Activated CD4-positive, CD25-positive, alpha-beta regulatory T cell treated with anti-CD3 and anti-CD28 coated beads, Interleukin-2, amount 50 U/mL, for 24 hours (primary cell): Measurements from ENCODE around the gene C9.
"Not testable (repeated sequence)": the region's sequence is repeated elsewhere in the genome, so short reads cannot be mapped to it uniquely, and the experiment has no call there.

Source experiments
- ATAC-seq, 2 donors: fragments of 150-1000 bp; cut with Tn5 transposase; one replicate each; pipeline ENCODE4 v1.10.0; 2021; ENCODE audit warnings: mild to moderate bottlenecking in 1 of 2, moderate library complexity in 1 of 2

The C9 gene

DNA sequence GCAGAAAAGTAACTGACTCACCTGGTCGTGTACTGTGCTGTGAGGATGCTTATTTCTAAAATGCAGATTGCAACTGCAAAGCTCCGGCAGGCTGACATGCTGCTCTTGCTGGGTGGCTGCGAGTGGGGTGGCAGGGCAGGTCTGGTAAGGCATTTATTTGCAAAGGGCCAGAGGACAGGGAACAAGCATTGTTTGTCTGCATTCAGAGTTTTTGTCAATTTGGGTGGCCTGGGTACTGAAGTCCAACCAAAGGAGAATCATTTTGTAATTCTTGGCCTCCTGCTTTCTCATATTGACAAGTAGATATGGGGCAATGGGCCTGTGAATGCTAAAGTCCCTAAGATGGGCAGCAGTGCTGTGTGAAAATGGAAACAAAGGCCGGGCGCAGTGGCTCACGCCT is at the start of gene C9:
Gene C9 (minus strand): TSS at position 129 of the 400 bp plus-strand sequence. CDS start 31 bp downstream, at position 98.
- ATAC-seq, result no peak

DNA sequence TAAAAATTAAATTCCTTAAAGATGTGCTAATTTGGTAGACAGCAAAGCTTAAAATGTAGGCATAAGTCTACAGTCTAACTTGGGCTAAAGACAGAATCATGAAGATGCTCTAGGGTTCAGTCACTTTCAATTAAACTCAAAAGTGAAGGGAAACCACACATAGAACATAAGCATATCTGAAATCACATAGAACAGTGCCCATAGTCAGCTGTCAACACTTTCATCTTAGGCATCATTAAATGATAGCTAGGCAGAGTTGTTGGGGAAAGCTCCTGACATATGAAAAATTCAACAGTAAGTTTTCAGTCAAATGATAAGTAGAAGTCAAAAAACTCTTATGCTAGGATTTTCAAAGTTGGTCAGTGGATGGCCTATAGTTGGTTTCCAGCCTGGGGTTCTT is 49.5 kb upstream of the C9 start:
- no peak for ATAC-seq

DNA sequence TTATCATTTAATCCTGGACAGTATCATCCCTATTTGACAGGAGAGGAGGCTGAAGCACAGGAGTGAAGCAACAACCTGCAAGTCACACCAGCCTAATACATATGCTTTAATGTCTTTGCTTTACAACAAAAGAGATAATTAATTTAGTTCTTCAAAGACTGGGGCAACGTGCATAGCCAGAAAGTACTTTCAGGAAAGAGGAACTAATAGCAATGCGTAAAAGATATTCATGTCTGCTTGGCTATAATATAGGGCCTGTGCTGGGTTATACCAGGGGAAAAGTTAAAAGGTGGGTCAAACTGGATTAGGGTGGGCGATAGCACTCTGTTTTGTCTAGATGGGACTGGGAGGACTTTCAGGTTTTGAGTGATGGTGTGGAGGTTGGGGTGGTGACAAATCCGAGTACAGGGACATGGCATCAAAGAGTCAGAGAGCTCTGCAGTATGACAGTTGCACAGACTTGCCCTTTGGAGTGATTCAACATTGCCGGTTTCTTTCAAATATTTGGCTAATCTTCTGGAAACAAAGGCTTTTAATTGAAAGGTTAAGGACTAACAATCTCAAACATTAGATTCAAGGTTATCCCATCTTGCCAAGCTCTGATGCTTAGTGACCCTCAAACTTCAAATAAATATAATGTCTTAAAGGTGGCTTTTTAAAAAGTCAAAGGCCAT is 48.6 kb upstream of the C9 start:
- ATAC-seq, result no peak

DNA sequence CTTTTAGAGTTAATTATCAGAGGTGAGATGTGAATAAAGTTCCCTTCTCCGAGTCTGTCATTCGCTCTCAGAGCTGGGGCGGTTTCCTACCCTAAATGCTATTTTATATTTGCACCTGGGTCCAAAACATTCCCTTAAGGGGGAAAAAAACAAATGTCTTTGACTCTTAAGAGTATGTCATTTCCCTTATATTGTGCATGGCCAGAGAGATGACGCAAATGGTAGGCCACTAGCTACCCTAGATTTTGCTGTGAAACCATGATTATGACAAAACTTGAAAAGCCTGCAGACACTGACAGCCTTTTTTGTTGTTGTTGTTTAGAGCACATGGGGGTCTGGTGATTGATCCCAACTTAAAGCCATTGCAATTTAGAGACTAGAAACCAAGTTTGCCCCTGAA is 47.7 kb upstream of the C9 start:
- ATAC-seq, result no peak

DNA sequence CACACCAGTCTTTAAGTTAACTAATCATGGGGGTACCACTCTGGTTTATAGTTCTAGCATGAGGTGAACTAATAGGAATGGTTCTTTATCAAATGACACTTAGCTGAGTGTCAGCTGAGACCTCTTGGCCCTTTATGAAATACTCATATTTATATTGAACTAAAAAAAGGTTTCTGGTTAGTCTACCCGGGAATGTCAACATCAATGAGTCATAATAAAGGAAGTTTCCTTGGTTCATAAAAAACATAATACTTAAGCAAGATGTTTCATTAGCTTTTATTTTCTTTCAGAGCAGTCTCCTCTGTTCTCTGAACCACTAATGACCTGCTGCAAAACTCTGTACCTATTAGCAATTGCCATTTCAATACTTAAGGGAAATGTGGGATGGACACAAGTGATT is 46.8 kb upstream of the C9 start:
- no peak for ATAC-seq

DNA sequence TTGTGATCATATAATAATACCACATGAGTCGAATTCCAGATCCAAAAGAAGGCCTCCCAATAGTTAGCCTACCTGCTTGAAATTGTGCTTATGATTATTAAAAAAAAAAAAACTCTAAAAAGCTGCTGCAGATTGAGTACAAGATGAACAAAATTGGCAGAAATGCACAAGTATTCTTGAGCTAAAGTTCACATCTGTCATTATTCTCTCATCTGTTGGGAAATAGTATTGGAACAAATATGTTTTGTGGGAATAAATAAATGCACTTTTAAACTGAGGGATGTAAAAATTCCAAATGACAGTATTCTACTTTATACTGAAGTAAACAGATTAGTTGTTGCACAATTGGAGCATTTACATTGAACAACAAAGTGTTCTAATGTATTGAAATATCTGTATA is 44.7 kb upstream of the C9 start:
- no peak for ATAC-seq

DNA sequence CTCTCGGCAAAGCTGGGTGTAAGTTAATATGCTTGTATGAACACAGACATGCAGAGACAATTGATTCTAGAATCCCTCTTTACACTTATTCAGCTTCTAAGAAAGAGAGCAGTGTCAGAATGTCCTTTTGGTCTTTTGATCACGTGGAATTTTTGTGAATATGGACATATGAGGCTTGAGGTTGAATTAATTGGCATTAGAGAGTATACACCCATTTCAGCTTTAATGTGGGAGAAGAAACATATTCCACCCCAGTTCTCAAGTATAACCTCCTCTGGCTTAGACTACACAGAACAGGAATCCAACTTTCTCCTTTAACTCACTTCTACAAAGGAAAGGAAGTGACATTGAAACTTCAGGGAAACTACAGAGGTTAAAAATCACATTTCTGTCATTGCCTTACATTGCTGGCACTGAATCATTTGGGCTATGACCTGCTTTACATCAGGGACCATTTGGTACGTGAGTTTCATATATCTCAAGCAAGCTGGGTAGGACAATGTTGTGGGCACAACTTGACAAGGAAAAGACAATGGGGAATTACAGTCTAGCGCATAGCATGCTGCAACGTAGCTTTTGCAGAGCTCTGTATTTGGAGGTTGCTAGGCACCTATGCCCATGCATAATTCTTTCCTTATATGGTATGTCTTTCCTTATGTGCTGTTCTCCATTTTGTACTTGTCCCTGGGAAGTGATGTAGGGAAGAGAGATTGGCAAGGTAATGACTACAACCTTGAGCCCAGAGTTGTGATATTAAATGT is 41.0 kb upstream of the C9 start:
- no peak for ATAC-seq

DNA sequence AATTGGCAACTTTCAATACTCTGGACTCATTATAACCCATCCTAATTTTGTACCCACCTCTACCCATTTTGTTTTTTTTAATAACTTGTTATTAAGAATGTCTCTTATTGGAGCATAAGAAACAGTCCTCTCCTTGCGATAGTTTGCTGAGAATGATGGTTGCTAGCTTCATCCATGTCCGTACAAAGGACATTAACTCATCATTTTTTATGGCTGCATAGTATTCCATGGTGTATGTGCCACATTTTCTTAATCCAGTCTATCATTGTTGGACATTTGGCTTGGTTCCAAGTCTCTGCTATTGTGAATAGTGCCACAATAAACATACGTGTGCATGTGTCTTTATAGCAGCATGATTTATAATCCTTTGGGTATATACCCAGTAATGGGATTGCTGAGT is 39.5 kb upstream of the C9 start:
- not testable (repeated sequence) for ATAC-seq

DNA sequence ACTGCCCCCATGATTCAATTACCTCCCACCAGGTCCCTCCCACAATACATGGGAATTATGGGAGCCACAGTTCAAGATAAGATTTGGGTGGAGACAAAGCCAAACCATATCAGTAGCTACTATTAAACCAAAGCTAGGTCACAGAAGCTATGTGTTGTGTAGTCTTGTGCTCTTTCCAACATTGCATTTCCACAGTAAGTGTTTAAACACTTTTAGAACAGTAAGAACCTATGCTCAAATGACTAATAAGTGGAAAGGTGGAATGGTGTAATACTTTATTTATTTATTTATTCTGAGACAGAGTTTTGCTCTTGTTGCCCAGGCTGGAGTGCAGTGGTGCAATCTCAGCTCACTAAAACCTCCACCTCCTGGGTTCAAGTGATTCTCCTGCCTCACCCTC is 37.8 kb upstream of the C9 start:
- not testable (repeated sequence) for ATAC-seq

DNA sequence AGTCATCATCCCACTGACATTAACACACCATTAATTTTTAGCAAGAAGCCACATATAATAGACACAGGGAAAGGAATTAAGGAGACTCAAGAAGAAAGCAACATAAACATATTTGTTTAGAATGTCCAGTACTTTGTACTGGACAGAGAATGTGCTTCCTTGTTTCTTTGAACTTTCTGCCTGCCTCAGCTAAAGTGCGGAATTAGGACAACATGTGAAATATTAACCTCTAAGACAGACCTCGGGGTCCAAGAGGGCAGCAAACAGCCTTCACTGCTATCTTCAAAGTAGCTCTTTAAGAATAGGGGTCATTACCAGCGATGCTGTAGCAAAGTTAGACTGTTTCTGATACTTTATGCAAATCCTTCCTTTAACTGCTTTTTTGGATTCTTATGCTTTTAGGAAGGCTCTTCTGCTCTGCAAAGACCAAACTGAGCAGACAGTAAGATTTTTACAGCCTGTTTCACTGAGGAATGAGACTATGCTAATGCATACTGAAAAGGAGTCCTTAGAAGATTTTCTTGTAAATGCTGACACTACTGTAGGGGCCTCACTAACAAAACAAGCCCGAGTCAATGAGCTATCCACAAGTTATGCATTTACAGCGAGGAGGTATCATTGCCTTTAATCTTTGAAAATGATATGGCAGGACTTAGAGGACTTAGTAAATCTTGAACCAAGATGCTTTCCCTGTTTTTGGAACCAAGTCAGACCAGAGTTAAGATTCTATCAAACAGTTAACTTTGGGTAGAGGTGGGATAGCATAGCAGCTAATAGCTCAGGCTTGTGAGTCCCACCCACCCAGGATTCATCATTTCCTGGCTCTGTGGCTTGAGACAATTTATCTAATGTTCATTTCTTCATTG is 36.7 kb upstream of the C9 start:
- no peak for ATAC-seq

DNA sequence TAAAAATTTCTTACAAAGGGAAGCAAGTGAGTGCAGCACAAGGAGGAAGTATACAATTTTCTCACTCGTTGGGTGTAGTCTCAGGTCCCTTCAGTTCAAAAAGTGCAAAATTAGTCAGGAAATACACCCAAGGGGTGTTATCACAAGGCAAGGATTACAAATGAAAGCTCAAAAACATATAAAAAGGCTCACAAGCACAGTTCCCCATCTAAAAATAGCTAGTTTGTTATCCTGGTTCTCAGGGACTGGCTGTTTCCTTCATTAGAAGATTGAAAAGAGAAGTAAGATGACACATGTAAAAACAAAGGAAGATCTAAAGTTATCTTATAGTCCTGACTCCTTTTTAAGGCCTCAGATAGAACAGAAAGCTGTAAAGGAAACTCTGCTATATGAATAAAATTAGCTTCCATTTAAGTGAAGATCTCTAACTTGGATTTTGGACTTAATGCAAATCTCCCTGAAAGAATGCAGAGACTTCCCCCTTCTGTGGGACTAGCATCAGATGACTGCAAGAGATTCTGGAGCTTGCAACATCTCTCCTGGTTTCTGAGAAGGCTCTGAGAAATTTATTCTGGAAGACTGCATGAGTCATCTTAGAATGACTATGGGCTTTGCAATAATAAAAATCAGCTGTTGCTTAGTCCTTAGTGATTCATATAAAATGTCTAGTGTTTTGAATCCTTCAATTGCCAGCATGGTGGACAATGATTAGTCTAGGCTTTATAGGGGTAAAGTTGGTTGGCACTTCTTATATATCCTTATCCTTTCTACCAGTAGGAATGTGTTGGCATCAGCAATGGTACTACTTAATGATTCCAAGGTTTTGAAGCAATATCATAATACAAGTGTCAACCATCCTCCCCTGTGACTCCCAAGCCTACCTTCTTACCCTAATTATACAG is 35.1 kb upstream of the C9 start:
- peak in 1 of 2 donors; percentile 33 for ATAC-seq

DNA sequence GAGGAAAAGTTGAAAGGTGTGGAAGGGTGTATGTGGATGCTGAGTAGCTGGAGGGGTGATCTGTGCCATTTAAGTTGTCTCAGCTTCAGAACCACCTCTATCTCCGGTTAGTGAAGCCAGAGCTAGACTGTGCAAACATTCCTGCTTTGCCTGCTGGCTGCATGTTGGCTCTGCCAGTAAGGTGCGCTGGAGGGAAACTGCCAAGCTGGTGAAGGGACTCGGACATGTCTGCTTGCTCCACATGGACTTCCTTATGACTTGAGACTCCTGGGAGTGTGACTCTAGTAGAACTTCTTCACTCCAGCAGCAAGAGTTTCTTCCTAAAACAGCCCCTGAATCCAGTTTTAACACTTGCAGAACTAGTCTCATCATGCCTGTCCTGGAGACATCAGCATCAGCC is 32.5 kb upstream of the C9 start:
- ATAC-seq, result no peak

DNA sequence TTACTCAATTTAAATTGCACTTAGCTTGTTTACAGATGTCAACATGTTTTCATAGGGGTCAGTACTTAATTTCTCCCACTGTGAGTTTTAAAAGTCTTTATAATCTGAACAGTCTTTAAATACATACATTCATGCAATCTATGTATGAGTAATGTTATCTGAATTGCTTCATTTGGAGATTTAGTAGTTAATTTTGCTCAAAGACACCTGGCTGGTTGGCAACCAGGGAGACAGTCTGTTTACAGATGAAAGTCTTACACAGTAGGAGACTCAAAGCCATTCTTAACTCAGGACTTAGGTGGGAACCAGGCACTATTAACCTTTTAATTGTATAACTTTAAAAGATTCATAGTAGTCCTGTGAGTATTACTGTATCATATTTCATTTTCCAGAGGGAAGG is 31.2 kb upstream of the C9 start:
- ATAC-seq, result no peak

DNA sequence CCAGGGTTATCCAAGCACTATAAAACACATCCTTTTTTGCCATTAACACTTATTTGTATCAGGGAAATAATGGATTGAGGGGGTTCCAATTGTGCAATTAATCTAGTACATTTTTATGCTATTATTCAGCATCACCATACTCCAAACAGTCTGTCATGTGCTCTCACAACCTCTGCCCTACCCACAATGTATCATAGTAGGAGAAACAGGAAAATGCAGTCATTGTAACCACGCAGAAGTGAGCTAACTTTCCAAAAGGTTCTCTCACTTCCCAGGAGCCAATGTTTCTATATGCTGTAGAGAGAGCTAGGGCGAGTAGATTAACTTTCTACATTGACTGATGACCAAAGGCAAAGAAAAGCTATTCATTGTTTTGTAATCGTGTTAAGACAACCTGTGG is 30.7 kb upstream of the C9 start:
- ATAC-seq, result no peak

DNA sequence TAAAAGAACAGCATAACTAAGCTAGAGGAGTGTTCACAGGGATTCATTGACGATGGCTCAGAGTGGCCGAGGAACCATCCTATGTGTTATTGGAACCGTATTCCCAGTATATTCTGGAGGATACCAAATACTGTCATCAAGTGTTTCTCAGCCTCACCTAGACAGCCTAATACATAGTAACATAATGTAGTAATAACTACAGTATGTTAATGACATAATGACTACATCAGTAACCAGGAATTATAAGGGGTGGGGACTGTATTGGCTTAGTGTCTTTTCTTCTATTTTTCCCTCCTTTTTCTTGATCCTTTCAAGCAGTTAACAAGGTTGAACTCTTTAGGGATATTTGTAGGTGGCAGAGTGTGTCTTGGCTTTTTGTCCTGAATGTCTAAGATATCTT is 26.6 kb upstream of the C9 start:
- ATAC-seq, result no peak

DNA sequence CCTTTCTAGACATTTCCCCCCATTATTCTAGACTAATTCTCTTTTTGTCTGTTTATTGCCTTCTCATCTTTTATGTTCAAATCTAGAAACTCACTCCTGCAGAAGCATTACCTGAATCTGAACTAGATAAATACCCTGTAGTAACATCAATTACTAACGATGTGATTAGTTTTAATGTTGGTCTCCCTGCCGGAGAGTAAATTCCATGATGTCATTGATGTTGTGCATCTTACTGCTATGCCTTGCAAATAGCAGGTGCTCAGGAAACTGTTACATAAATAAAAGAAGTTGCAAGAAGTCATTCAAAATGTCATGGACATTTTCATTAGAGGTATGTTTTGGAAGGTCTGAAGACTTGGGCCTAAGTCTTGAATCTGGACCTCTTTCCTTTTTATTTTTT is 23.0 kb upstream of the C9 start:
- ATAC-seq, result no peak

DNA sequence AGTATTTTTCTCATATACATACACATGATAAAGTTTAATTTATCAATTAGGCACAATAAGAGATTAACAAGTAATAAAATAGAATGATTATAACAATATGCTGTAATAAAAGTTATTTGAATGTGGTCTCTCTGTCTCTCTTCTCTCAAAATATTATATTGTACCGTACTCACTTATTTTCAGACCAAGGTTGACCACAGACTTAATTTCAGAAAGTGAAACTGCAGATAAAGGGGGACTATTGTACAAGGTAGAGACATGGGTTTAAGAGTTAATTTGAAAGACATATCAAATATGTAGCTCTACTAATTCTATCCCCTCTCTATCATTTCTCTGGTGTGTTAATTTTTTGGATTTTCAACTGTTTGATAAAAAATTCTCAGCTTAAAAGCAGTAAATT is 20.0 kb upstream of the C9 start:
- no peak for ATAC-seq

DNA sequence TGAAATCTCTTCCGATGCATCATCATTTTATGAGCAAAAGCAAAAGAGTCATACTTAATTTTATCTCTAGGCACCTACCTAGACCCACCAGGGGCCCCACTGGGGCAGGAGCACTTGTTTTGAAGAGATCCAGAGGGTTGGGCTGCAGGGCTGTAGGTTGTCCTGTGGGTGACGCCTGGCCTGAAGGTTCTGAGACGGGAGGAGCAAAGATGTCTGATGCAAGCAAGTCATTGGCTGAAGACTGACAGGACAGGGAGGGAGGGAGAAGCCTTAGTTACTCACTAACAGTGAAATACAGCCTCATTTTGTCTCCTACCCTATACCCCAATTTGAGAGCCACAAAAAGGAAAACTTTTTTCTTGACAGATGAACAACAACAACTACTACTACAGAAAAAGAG is 17.1 kb upstream of the C9 start:
- no peak for ATAC-seq

DNA sequence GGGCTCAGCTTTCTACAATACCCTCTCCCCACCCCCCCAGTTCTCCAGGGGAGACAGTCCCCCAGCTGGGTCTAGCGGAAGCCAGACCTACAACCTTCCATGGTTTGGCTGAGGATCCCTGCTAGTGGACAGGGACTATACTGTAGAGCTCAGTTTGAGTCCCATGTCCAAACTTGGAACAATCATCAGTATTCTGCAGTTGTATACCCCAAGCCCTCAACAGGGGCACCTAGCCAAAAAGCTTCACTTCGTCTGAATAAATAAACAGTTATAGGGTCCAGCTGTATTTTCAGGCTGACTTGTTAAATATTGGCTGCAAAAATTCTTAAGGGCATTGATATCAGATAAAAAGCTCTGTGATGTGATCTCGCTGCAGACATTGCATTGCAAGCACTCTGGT is 15.4 kb upstream of the C9 start:
- ATAC-seq, result no peak

DNA sequence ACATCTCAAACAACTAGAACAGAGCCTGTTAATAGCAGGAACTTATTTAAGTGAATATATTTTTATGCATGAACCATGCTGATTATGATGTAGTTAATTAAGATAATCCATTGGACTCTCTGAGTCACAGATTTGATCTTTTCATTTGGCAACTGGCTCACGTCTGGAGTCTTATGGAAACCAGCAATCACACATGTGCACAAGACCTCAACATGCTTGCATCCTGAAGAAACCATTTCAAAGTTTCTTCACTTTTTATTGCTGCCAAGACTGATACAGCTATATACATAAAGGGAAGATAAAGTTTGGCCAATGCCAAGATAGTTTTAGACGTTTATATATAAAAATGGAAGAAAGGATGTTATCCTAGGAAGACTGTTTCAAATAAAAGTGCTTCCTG is 13.3 kb upstream of the C9 start:
- no peak for ATAC-seq

DNA sequence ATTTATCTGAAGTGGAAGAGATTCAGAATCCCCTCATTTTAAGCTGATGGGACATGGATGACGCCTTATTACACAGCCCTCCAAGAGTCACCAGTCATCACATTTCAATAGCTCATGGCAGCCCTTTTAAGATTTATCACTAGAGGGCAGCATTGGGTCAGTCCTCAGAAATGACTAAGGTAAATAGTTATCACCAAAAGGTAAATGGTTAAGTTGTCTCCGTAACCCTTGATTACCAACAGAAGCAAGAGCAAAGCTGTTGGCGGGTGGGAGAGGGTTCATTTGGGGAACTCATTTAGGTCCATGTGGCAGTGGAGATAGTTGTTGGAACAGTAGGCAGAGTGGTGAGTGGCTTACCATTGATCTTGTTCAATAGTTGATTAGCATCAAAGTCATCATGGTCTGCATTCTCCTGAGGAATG is 12.0 kb upstream of the C9 start:
- peak in 1 of 2 donors; percentile 70 for ATAC-seq

DNA sequence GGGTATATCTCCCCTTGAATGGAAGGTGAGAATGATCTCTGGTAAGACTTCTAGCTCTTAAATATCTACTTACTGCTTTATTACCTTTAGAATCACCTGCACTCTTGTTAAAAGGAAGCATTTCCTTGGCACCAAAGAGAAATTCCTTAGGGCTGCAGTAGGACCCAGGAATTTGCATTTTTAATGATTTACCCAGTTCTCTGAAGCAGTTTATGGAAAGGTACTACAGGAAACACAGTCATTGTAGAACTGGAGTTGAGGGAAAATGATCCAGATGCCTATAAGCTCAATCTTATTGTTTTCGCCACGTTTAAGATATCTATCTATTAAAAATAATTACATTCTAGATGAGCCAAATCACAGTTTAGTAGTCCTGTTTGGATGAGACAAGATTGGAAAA is 9.5 kb upstream of the C9 start:
- no peak for ATAC-seq

DNA sequence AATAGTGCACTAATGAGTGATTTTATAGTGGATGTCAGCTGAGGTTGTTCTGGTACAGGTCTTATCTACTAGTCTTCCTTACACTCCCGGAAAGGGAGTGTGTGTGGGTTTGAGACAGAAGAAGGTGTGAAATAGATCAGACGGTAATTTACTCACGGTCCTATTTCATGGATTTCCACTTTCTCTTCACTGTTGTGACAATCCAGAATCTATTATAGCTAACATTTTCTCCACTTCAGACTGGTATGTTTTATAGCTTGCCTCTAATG is 7.0 kb upstream of the C9 start:
- ATAC-seq, result no peak
